ENCODE measurements around the gene DLEC1.

Gene DLEC1

GRCh38 chr3:38139191-38139590 lies 100.2 kb downstream of the DLEC1 start:
- no peak for TF ChIP-seq FOXP2 (optimal IDR thresholded peaks at IDR 0.05; ENCODE audit: borderline replicate concordance, extremely low read depth, extremely low read length, insufficient read depth)
- no peak for TF ChIP-seq SIN3A (IDR thresholded peaks at IDR 0.05; ENCODE audit: borderline replicate concordance, insufficient read depth, low read length)
- no peak for TF ChIP-seq TAF1 (IDR thresholded peaks at IDR 0.05; ENCODE audit: borderline replicate concordance, insufficient read depth, low read length)
- TF ChIP-seq REST (IDR thresholded peaks at IDR 0.05; ENCODE audit: insufficient read depth in 1 of 2, low read depth in 2 of 2, low read length in 2 of 2), result no peak
- no peak for TF ChIP-seq POLR2AphosphoS5 (IDR thresholded peaks at IDR 0.05; ENCODE audit: low read depth, low read length)

GRCh38 chr3:38139652-38140051 lies 100.6 kb downstream of the DLEC1 start:
- TF ChIP-seq TAF1 (IDR thresholded peaks at IDR 0.05; ENCODE audit: borderline replicate concordance, insufficient read depth, low read length), result no peak
- no peak for TF ChIP-seq FOXP2 (optimal IDR thresholded peaks at IDR 0.05; ENCODE audit: borderline replicate concordance, extremely low read depth, extremely low read length, insufficient read depth)
- TF ChIP-seq REST (IDR thresholded peaks at IDR 0.05; ENCODE audit: insufficient read depth in 1 of 2, low read depth in 2 of 2, low read length in 2 of 2), result no peak
- no peak for TF ChIP-seq POLR2AphosphoS5 (IDR thresholded peaks at IDR 0.05; ENCODE audit: low read depth, low read length)
- TF ChIP-seq SIN3A (IDR thresholded peaks at IDR 0.05; ENCODE audit: borderline replicate concordance, insufficient read depth, low read length), result no peak

- TF ChIP-seq POLR2AphosphoS5 (IDR thresholded peaks at IDR 0.05; ENCODE audit: low read depth, low read length) (no peak), REST (IDR thresholded peaks at IDR 0.05; ENCODE audit: insufficient read depth in 1 of 2, low read depth in 2 of 2, low read length in 2 of 2) (no peak), FOXP2 (optimal IDR thresholded peaks at IDR 0.05; ENCODE audit: borderline replicate concordance, extremely low read depth, extremely low read length, insufficient read depth) (no peak), SIN3A (IDR thresholded peaks at IDR 0.05; ENCODE audit: borderline replicate concordance, insufficient read depth, low read length) (no peak), TAF1 (IDR thresholded peaks at IDR 0.05; ENCODE audit: borderline replicate concordance, insufficient read depth, low read length) (no peak)
Observed at GRCh38 chr3:38140326-38141172, 101.5 kb downstream of the DLEC1 start.

- no peak for TF ChIP-seq SIN3A (IDR thresholded peaks at IDR 0.05; ENCODE audit: borderline replicate concordance, insufficient read depth, low read length)
- TF ChIP-seq TAF1 (IDR thresholded peaks at IDR 0.05; ENCODE audit: borderline replicate concordance, insufficient read depth, low read length), result no peak
- no peak for TF ChIP-seq FOXP2 (optimal IDR thresholded peaks at IDR 0.05; ENCODE audit: borderline replicate concordance, extremely low read depth, extremely low read length, insufficient read depth)
- TF ChIP-seq REST (IDR thresholded peaks at IDR 0.05; ENCODE audit: insufficient read depth in 1 of 2, low read depth in 2 of 2, low read length in 2 of 2), result no peak
Observed at GRCh38 chr3:38141173-38141951, 102.4 kb downstream of the DLEC1 start.

Measured in PFSK-1 (cell line).